HCT116 (cell line): ENCODE measurements around the gene CEP112. TPM values are rescaled to one million over a fixed set of nuclear protein-coding genes. Genes with fewer than 3 reads are reported as not detected.

ENCODE experiments used
- ATAC-seq: fragments of 200-7000 bp; cut with Tn5 transposase; 2 replicates; pipeline ENCODE4 v1.9.1; 2020; ENCODE audit warnings: mild to moderate bottlenecking, moderate library complexity
- BruUV-seq: library from RNA; stranded (reverse); fragments of 400-500 nt; replicated peaks from 2 replicates; lab custom pipeline; 2021; lab: Mats Ljungman, UMichigan
- CTCF ChIA-PET: fragments of 300-600 bp; sonication (Branson Sonifier 250); formaldehyde crosslinking; loops from one replicate; lab custom pipeline; 2021; ENCODE audit warnings: antibody characterized with exemption; lab: Charles Lee
- POLR2A ChIA-PET: fragments of 300-600, 350-600 bp; sonication (Branson Sonifier 250); formaldehyde crosslinking; loops from one replicate; lab custom pipeline; 2021; ENCODE audit warnings: antibody characterized with exemption; lab: Charles Lee
- RAD21 ChIA-PET, 2 experiments: fragments of 300-600 bp; sonication (Branson Sonifier 250); formaldehyde crosslinking; loops; one replicate each; lab custom pipeline; 2023; ENCODE audit warnings: low total read pairs in 2 of 2; ENCODE audit not compliant: uncharacterized antibody in 2 of 2, unreplicated experiment in 2 of 2, low non-redundant PET in 1 of 2; lab: Charles Lee
- DNase-seq: peaks from one replicate; pipeline ENCODE4 v3.0.0-alpha.2; 2010; ENCODE audit warnings: low read depth, low spot score
- H2AFZ ChIP-seq: fragments of 200-600 bp; shearing (Covaris generic), sonication (generic); 2 replicates; pipeline ENCODE4 v1.6.1; 2017; ENCODE audit warnings: low read depth, mixed run types, mixed read lengths, antibody characterized with exemption, low read length; ENCODE audit not compliant: poor library complexity, severe bottlenecking
- H3K27ac ChIP-seq: 2 replicates; pipeline ENCODE4 v1.5.1; 2012; ENCODE audit warnings: low read depth, low read length
- H3K27me3 ChIP-seq: fragments of 200-600 bp; sonication (generic); 2 replicates; pipeline ENCODE4 v1.6.1; 2016; ENCODE audit warnings: mixed run types, low read length, mixed read lengths; ENCODE audit not compliant: insufficient read depth
- H3K36me3 ChIP-seq, 2 experiments: fragments of 200-500 bp in 1 of 2; fragments of 200-600 bp in 1 of 2; sonication (Bioruptor generic) in 1 of 2; sonication (generic) in 1 of 2; 2 replicates each; pipeline versions ENCODE4 v1.5.1 to v1.6.1; 2014 to 2016; ENCODE audit warnings: low read length in 2 of 2, inconsistent platforms in 1 of 2, mixed read lengths in 1 of 2, mixed run types in 1 of 2; ENCODE audit not compliant: insufficient read depth in 2 of 2, control insufficient read depth in 1 of 2
- H3K4me1 ChIP-seq, 2 experiments: fragments of 200-600 bp in 1 of 2; sonication (generic) in 1 of 2; 2 replicates each; pipeline versions ENCODE4 v1.5.1 to v1.6.1; 2012 to 2017; ENCODE audit warnings: low read length in 2 of 2, inconsistent platforms in 1 of 2, mild to moderate bottlenecking in 1 of 2, mixed read lengths in 1 of 2, mixed run types in 1 of 2, moderate library complexity in 1 of 2; ENCODE audit not compliant: insufficient read depth in 2 of 2, control insufficient read depth in 1 of 2
- H3K4me2 ChIP-seq: fragments of 200-600 bp; sonication (generic); 2 replicates; pipeline ENCODE4 v1.6.1; 2017; ENCODE audit warnings: mixed run types, low read length, mixed read lengths
- H3K4me3 ChIP-seq, 2 experiments: fragments of 200-600 bp in 1 of 2; sonication (generic) in 1 of 2; replicated peaks in 1 of 2; 2 replicates each; pipeline ENCODE4 v1.5.1; 2011 to 2016; ENCODE audit warnings: low read length in 2 of 2, control low read depth in 1 of 2, low read depth in 1 of 2, mild to moderate bottlenecking in 1 of 2, mixed read lengths in 1 of 2, mixed run types in 1 of 2
- H3K79me2 ChIP-seq: fragments of 200-600 bp; sonication (generic); 2 replicates; pipeline ENCODE4 v1.6.1; 2017; ENCODE audit warnings: mild to moderate bottlenecking, mixed run types, low read length, moderate library complexity, mixed read lengths; ENCODE audit not compliant: insufficient read depth
- H3K9ac ChIP-seq: fragments of 200-600 bp; sonication (generic); 2 replicates; pipeline ENCODE4 v1.6.1; 2016; ENCODE audit warnings: low read length, mixed read lengths
- H3K9me2 ChIP-seq: fragments of 200-600 bp; sonication (generic), shearing (Covaris generic); 2 replicates; pipeline ENCODE4 v1.6.1; 2017; ENCODE audit warnings: mixed run types, mild to moderate bottlenecking, moderate library complexity; ENCODE audit not compliant: insufficient read depth
- H3K9me3 ChIP-seq, 2 experiments: fragments of 200-500 bp in 1 of 2; fragments of 200-600 bp in 1 of 2; sonication (Bioruptor generic) in 1 of 2; sonication (generic) in 1 of 2; 2 replicates each; pipeline ENCODE4 v1.6.1; 2014 to 2017; ENCODE audit warnings: low read length in 2 of 2, mixed read lengths in 2 of 2, inconsistent platforms in 1 of 2, low read depth in 1 of 2, mild to moderate bottlenecking in 1 of 2, mixed run types in 1 of 2, moderate library complexity in 1 of 2; ENCODE audit not compliant: control insufficient read depth in 1 of 2, insufficient read depth in 1 of 2
- H4K20me1 ChIP-seq: fragments of 200-600 bp; sonication (generic), shearing (Covaris generic); 2 replicates; pipeline ENCODE4 v1.6.1; 2017; ENCODE audit warnings: mixed run types, mild to moderate bottlenecking, moderate library complexity; ENCODE audit not compliant: insufficient read depth
- EGR1 ChIP-seq: IDR thresholded peaks from 2 replicates; pipeline ENCODE4 v1.6.1; 2012; ENCODE audit warnings: low read depth
- EZH2phosphoT487 ChIP-seq: fragments of 200-600 bp; IDR thresholded peaks from 2 replicates; pipeline ENCODE4 v1.6.1; 2018; ENCODE audit warnings: antibody characterized with exemption, borderline replicate concordance
- POLR2A ChIP-seq: IDR thresholded peaks from 2 replicates; pipeline ENCODE4 v1.7.0; 2011; ENCODE audit warnings: borderline replicate concordance; ENCODE audit not compliant: insufficient read depth, insufficient read length; ENCODE audit errors: extremely low read depth
- POLR2AphosphoS5 ChIP-seq: IDR thresholded peaks from 2 replicates; pipeline ENCODE4 v1.6.1; 2011; ENCODE audit warnings: mild to moderate bottlenecking, low read depth, low read length, moderate library complexity
- SP1 ChIP-seq: IDR thresholded peaks from 2 replicates; pipeline ENCODE4 v1.6.1; 2012; ENCODE audit warnings: low read depth
- YY1 ChIP-seq: IDR thresholded peaks from 2 replicates; pipeline ENCODE4 v1.6.1; 2011; ENCODE audit warnings: low read length, low read depth, moderate library complexity, mild to moderate bottlenecking; ENCODE audit not compliant: insufficient replicate concordance; ENCODE audit errors: extremely low read depth
- ZFX ChIP-seq: fragments of 450-650 bp; IDR thresholded peaks from 2 replicates; pipeline ENCODE4 v1.6.1; 2017
- ZNF274 ChIP-seq: fragments of 200-500 bp; sonication (Bioruptor generic); IDR thresholded peaks from 2 replicates; pipeline ENCODE4 v1.6.1; 2014; ENCODE audit warnings: mild to moderate bottlenecking, low read depth, low read length, inconsistent platforms
- intact Hi-C: fragments of 100-400 bp; cut with micrococcal nuclease; formaldehyde crosslinking; loops from 2 replicates; pipeline ENCODE4 v1.10.0; 2022
- total RNA-seq: library from RNA; stranded (reverse); gene quantifications from one replicate; pipeline ENCODE4 v1.2.1, GENCODE V29; 2021; ENCODE audit not compliant: unreplicated experiment
- TF ChIP-seq, protein P1 (sequence below): IDR thresholded peaks from 2 replicates; pipeline ENCODE4 v1.6.1; 2012
- TF ChIP-seq, protein P2 (sequence below), 3 experiments: fragments of 200-600 bp in 1 of 3; sonication (generic) in 1 of 3; IDR thresholded peaks in 2 of 3; conservative IDR thresholded peaks in 1 of 3; 2 replicates each; pipeline ENCODE4 v1.5.1; 2012 to 2017; ENCODE audit warnings: low read depth in 2 of 3, low read length in 2 of 3, antibody characterized with exemption in 1 of 3, borderline replicate concordance in 1 of 3, control low read depth in 1 of 3, mild to moderate bottlenecking in 1 of 3, mixed read lengths in 1 of 3, mixed run types in 1 of 3, moderate library complexity in 1 of 3; ENCODE audit not compliant: insufficient read depth in 1 of 3
- TF ChIP-seq, protein P3 (sequence below): IDR thresholded peaks from 2 replicates; pipeline ENCODE4 v1.6.1; 2012
- TF ChIP-seq, protein P4 (sequence below): IDR thresholded peaks from 2 replicates; pipeline ENCODE4 v1.6.1; 2012; ENCODE audit warnings: low read depth

The CEP112 gene
- total RNA-seq, 1 experiment from 2014 or later, result 10.9 TPM

DNA sequence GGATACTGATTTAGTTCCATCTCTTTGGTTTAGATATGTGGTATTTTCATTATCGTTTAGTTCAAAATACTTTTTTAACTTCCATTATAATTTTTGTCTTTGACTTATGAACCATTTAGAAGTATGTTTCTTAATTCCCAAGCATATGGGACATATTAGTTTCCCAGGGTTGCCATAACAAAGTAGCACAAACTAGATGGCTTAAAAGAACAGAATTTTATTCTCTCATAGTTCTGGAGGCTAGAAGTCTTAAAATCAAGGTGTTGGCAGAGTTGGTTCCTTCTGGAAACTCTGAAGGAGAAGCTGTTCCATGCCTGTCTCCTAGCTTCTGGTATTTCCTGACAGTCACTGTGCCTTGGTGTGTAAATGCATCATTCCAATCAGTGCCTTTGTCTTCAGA lies 339.0 kb downstream of the CEP112 start:
- POLR2A ChIA-PET, result no interaction called here
- no peak for DNase-seq
- Histone ChIP-seq H2AFZ (no peak overlapping the region), H3K27ac (no peak overlapping the region), H3K27me3 (no peaks in the 10 kb centered on the region), H3K9me2 (no peaks in the 10 kb centered on the region), H4K20me1 (no peaks in the 10 kb centered on the region), H3K4me3 (no peak overlapping the region), H3K9me3 (no peaks in the 10 kb centered on the region), H3K79me2 (no peaks in the 10 kb centered on the region), H3K9ac (no peak overlapping the region), H3K4me2 (no peak overlapping the region), H3K4me1 (peaks cover 12 to 35% of the 10 kb centered on the region in 2 experiments), H3K36me3 (no peaks in the 10 kb centered on the region; a peak in 1 of 4 replicates)
- TF ChIP-seq ZNF274, result no peak
- TF ChIP-seq, protein P1, sequence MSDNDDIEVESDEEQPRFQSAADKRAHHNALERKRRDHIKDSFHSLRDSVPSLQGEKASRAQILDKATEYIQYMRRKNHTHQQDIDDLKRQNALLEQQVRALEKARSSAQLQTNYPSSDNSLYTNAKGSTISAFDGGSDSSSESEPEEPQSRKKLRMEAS, result no peak
- TF ChIP-seq, protein P2, sequence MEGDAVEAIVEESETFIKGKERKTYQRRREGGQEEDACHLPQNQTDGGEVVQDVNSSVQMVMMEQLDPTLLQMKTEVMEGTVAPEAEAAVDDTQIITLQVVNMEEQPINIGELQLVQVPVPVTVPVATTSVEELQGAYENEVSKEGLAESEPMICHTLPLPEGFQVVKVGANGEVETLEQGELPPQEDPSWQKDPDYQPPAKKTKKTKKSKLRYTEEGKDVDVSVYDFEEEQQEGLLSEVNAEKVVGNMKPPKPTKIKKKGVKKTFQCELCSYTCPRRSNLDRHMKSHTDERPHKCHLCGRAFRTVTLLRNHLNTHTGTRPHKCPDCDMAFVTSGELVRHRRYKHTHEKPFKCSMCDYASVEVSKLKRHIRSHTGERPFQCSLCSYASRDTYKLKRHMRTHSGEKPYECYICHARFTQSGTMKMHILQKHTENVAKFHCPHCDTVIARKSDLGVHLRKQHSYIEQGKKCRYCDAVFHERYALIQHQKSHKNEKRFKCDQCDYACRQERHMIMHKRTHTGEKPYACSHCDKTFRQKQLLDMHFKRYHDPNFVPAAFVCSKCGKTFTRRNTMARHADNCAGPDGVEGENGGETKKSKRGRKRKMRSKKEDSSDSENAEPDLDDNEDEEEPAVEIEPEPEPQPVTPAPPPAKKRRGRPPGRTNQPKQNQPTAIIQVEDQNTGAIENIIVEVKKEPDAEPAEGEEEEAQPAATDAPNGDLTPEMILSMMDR (IDR thresholded peaks at IDR 0.05 in 2 of 3, conservative IDR thresholded peaks at IDR 0.05 in 1 of 3; ENCODE audit: borderline replicate concordance in 1 of 3, insufficient read depth in 1 of 3, low read depth in 2 of 3, low read length in 2 of 3), result no peak
- no peak for TF ChIP-seq POLR2A
- TF ChIP-seq, protein P3, sequence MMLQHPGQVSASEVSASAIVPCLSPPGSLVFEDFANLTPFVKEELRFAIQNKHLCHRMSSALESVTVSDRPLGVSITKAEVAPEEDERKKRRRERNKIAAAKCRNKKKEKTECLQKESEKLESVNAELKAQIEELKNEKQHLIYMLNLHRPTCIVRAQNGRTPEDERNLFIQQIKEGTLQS, result no peak
- TF ChIP-seq EZH2phosphoT487, result no peak
- TF ChIP-seq ZFX, result no peak
- no peak for TF ChIP-seq YY1
- TF ChIP-seq, protein P4, sequence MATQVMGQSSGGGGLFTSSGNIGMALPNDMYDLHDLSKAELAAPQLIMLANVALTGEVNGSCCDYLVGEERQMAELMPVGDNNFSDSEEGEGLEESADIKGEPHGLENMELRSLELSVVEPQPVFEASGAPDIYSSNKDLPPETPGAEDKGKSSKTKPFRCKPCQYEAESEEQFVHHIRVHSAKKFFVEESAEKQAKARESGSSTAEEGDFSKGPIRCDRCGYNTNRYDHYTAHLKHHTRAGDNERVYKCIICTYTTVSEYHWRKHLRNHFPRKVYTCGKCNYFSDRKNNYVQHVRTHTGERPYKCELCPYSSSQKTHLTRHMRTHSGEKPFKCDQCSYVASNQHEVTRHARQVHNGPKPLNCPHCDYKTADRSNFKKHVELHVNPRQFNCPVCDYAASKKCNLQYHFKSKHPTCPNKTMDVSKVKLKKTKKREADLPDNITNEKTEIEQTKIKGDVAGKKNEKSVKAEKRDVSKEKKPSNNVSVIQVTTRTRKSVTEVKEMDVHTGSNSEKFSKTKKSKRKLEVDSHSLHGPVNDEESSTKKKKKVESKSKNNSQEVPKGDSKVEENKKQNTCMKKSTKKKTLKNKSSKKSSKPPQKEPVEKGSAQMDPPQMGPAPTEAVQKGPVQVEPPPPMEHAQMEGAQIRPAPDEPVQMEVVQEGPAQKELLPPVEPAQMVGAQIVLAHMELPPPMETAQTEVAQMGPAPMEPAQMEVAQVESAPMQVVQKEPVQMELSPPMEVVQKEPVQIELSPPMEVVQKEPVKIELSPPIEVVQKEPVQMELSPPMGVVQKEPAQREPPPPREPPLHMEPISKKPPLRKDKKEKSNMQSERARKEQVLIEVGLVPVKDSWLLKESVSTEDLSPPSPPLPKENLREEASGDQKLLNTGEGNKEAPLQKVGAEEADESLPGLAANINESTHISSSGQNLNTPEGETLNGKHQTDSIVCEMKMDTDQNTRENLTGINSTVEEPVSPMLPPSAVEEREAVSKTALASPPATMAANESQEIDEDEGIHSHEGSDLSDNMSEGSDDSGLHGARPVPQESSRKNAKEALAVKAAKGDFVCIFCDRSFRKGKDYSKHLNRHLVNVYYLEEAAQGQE, result no peak
- no peak for TF ChIP-seq POLR2AphosphoS5
- TF ChIP-seq EGR1, result no peak
- TF ChIP-seq SP1, result no peak
- ATAC-seq, result no peak
- intact Hi-C loops, result no loop called here
- BruUV-seq, result no TSS peak
- RAD21 ChIA-PET, result no interaction called here
- CTCF ChIA-PET, result no interaction called here
